ENCODE results near the gene TUT1.
"Not testable (repeated sequence)": the region's sequence is repeated elsewhere in the genome, so short reads cannot be mapped to it uniquely, and the experiment has no call there.

TUT1 gene

GRCh38 chr11:62573592-62574362 is 17.5 kb downstream of the TUT1 start, which contains the start of gene EEF1G:
TSS of gene EEF1G (minus strand) at chr11:62573891. CDS start at chr11:62573842, 49 bp downstream.
- Histone ChIP-seq H3K27ac (ENCODE audit: low read depth, low read length) (peak within 1 kb of the TSS; percentile 82), H3K9ac (ENCODE audit: low read length) (peak within 1 kb of the TSS; percentile 93), H3K36me3 (ENCODE audit: control insufficient read depth, insufficient read depth, low read length) (peaks cover 15% of the 10 kb centered on the region), H3K79me2 (ENCODE audit: control insufficient read depth, insufficient read depth, low read length) (peaks cover 40% of the 10 kb centered on the region), H4K8ac (ENCODE audit: low read depth, low read length) (no peak within 1 kb of the TSS), H3K4ac (ENCODE audit: low read depth, low read length) (peak within 1 kb of the TSS; percentile 58), H3K4me3 (ENCODE audit: low read length) (peak within 1 kb of the TSS; percentile 91), H3K18ac (ENCODE audit: low read length) (peak within 1 kb of the TSS; percentile 52), H3K79me1 (ENCODE audit: low read length) (peaks cover 10% of the 10 kb centered on the region), H3K23ac (ENCODE audit: low read length) (peak within 1 kb of the TSS; percentile 51), H2BK120ac (ENCODE audit: low read depth, low read length) (no peak within 1 kb of the TSS), H3K27me3 (ENCODE audit: insufficient read depth, low read length, poor library complexity) (no peaks in the 10 kb centered on the region), H2AK5ac (ENCODE audit: low read length) (peak within 1 kb of the TSS; percentile 84), H2BK5ac (ENCODE audit: low read length) (peak within 1 kb of the TSS; percentile 64), H4K5ac (ENCODE audit: low read length) (no peak within 1 kb of the TSS), H2BK15ac (replicated peaks; ENCODE audit: low read depth) (no peak within 1 kb of the TSS), H3K56ac (ENCODE audit: low read length) (peak within 1 kb of the TSS; percentile 95), H3K4me2 (ENCODE audit: low read length) (peak within 1 kb of the TSS; percentile 92), H3K4me1 (ENCODE audit: control insufficient read depth, low read depth, low read length) (peaks cover 6% of the 10 kb centered on the region)
- DNase-seq, result peak; percentile 100
- WGBS (ENCODE audit: extremely low coverage, insufficient coverage, low lambda C conversion rate), result no CpG with 5 or more reads among the region's 46 CpGs

GRCh38 chr11:62573006-62573591 is 18.2 kb downstream of the TUT1 start:
- Histone ChIP-seq H3K23ac (ENCODE audit: low read length) (peak overlapping the region; percentile 51), H3K56ac (ENCODE audit: low read length) (peak overlapping the region; percentile 95), H2BK120ac (ENCODE audit: low read depth, low read length) (no peak overlapping the region), H3K18ac (ENCODE audit: low read length) (peak overlapping the region; percentile 29), H3K27ac (ENCODE audit: low read depth, low read length) (peak overlapping the region; percentile 82), H3K27me3 (ENCODE audit: insufficient read depth, low read length, poor library complexity) (no peaks in the 10 kb centered on the region), H3K9ac (ENCODE audit: low read length) (peak overlapping the region; percentile 93), H3K4me1 (ENCODE audit: control insufficient read depth, low read depth, low read length) (peaks cover 6% of the 10 kb centered on the region), H4K5ac (ENCODE audit: low read length) (no peak overlapping the region), H2BK5ac (ENCODE audit: low read length) (peak overlapping the region; percentile 64), H2BK15ac (replicated peaks; ENCODE audit: low read depth) (no peak overlapping the region), H4K8ac (ENCODE audit: low read depth, low read length) (no peak overlapping the region), H3K79me1 (ENCODE audit: low read length) (peaks cover 10% of the 10 kb centered on the region), H3K4ac (ENCODE audit: low read depth, low read length) (peak overlapping the region; percentile 49), H3K4me3 (ENCODE audit: low read length) (peak overlapping the region; percentile 91), H3K79me2 (ENCODE audit: control insufficient read depth, insufficient read depth, low read length) (peaks cover 40% of the 10 kb centered on the region), H2AK5ac (ENCODE audit: low read length) (peak overlapping the region; percentile 84), H3K4me2 (ENCODE audit: low read length) (peak overlapping the region; percentile 63), H3K36me3 (ENCODE audit: control insufficient read depth, insufficient read depth, low read length) (peaks cover 15% of the 10 kb centered on the region)
- WGBS (ENCODE audit: extremely low coverage, insufficient coverage, low lambda C conversion rate), result no CpG with 5 or more reads among the region's 33 CpGs
- peak; percentile 35 for DNase-seq

- no peak overlapping the region for H3K23ac ChIP-seq (ENCODE audit: low read length)
- no peak for DNase-seq
- no CpG with 5 or more reads among the region's 12 CpGs for WGBS (ENCODE audit: extremely low coverage, insufficient coverage, low lambda C conversion rate)
- H3K9ac ChIP-seq (ENCODE audit: low read length), result peak overlapping the region; percentile 93
- peak overlapping the region; percentile 63 for H3K4me2 ChIP-seq (ENCODE audit: low read length)
- peak overlapping the region; percentile 95 for H3K56ac ChIP-seq (ENCODE audit: low read length)
- H2BK120ac ChIP-seq (ENCODE audit: low read depth, low read length), result no peak overlapping the region
- no peak overlapping the region for H3K27ac ChIP-seq (ENCODE audit: low read depth, low read length)
- H3K79me2 ChIP-seq (ENCODE audit: control insufficient read depth, insufficient read depth, low read length), result peaks cover 40% of the 10 kb centered on the region
- H3K18ac ChIP-seq (ENCODE audit: low read length), result no peak overlapping the region
- H3K4ac ChIP-seq (ENCODE audit: low read depth, low read length), result no peak overlapping the region
- peak overlapping the region; percentile 91 for H3K4me3 ChIP-seq (ENCODE audit: low read length)
- H2BK15ac ChIP-seq (replicated peaks; ENCODE audit: low read depth), result no peak overlapping the region
- H2AK5ac ChIP-seq (ENCODE audit: low read length), result no peak overlapping the region
- no peak overlapping the region for H2BK5ac ChIP-seq (ENCODE audit: low read length)
- H4K5ac ChIP-seq (ENCODE audit: low read length), result no peak overlapping the region
- H3K79me1 ChIP-seq (ENCODE audit: low read length), result peaks cover 10% of the 10 kb centered on the region
- H3K4me1 ChIP-seq (ENCODE audit: control insufficient read depth, low read depth, low read length), result peaks cover 6% of the 10 kb centered on the region
- H3K36me3 ChIP-seq (ENCODE audit: control insufficient read depth, insufficient read depth, low read length), result peaks cover 15% of the 10 kb centered on the region
- no peaks in the 10 kb centered on the region for H3K27me3 ChIP-seq (ENCODE audit: insufficient read depth, low read length, poor library complexity)
- H4K8ac ChIP-seq (ENCODE audit: low read depth, low read length), result no peak overlapping the region
Observed at GRCh38 chr11:62572431-62572830, 18.9 kb downstream of the TUT1 start.

- Histone ChIP-seq H3K36me3 (ENCODE audit: control insufficient read depth, insufficient read depth, low read length) (peaks cover 22% of the 10 kb centered on the region), H3K4me2 (ENCODE audit: low read length) (peak overlapping the region; percentile 4), H3K79me1 (ENCODE audit: low read length) (peaks cover 12% of the 10 kb centered on the region), H3K56ac (ENCODE audit: low read length) (peak overlapping the region; percentile 60), H3K79me2 (ENCODE audit: control insufficient read depth, insufficient read depth, low read length) (peaks cover 48% of the 10 kb centered on the region), H3K9ac (ENCODE audit: low read length) (peak overlapping the region; percentile 93)
- H3K4me1 ChIP-seq (ENCODE audit: control insufficient read depth, low read depth, low read length); H3K4ac ChIP-seq (ENCODE audit: low read depth, low read length); DNase-seq; H2AK5ac ChIP-seq (ENCODE audit: low read length); H3K23ac ChIP-seq (ENCODE audit: low read length); H3K18ac ChIP-seq (ENCODE audit: low read length); H2BK120ac ChIP-seq (ENCODE audit: low read depth, low read length); H2BK15ac ChIP-seq (replicated peaks; ENCODE audit: low read depth); H4K8ac ChIP-seq (ENCODE audit: low read depth, low read length); H3K27ac ChIP-seq (ENCODE audit: low read depth, low read length); H2BK5ac ChIP-seq (ENCODE audit: low read length); H4K5ac ChIP-seq (ENCODE audit: low read length); H3K27me3 ChIP-seq (ENCODE audit: insufficient read depth, low read length, poor library complexity); H3K4me3 ChIP-seq (ENCODE audit: low read length): not testable (repeated sequence)
- 100% methylated on average over 1 of the region's 5 CpGs for WGBS (ENCODE audit: extremely low coverage, insufficient coverage, low lambda C conversion rate)
Observed at GRCh38 chr11:62571493-62571892, 19.8 kb downstream of the TUT1 start.

GRCh38 chr11:62570903-62571302 is 20.4 kb downstream of the TUT1 start:
- not testable (repeated sequence) for H2AK5ac ChIP-seq (ENCODE audit: low read length); H3K18ac ChIP-seq (ENCODE audit: low read length); DNase-seq; H3K4me3 ChIP-seq (ENCODE audit: low read length); H3K27ac ChIP-seq (ENCODE audit: low read depth, low read length); H3K4ac ChIP-seq (ENCODE audit: low read depth, low read length); H3K4me2 ChIP-seq (ENCODE audit: low read length); H4K5ac ChIP-seq (ENCODE audit: low read length); H3K4me1 ChIP-seq (ENCODE audit: control insufficient read depth, low read depth, low read length); H2BK120ac ChIP-seq (ENCODE audit: low read depth, low read length); H4K8ac ChIP-seq (ENCODE audit: low read depth, low read length); H3K23ac ChIP-seq (ENCODE audit: low read length); H2BK15ac ChIP-seq (replicated peaks; ENCODE audit: low read depth); H3K27me3 ChIP-seq (ENCODE audit: insufficient read depth, low read length, poor library complexity); H2BK5ac ChIP-seq (ENCODE audit: low read length)
- Histone ChIP-seq H3K56ac (ENCODE audit: low read length) (peak overlapping the region; percentile 60), H3K9ac (ENCODE audit: low read length) (peak overlapping the region; percentile 93), H3K79me1 (ENCODE audit: low read length) (peaks cover 12% of the 10 kb centered on the region), H3K36me3 (ENCODE audit: control insufficient read depth, insufficient read depth, low read length) (peaks cover 26% of the 10 kb centered on the region), H3K79me2 (ENCODE audit: control insufficient read depth, insufficient read depth, low read length) (peaks cover 53% of the 10 kb centered on the region)
- no CpG with 5 or more reads among the region's 5 CpGs for WGBS (ENCODE audit: extremely low coverage, insufficient coverage, low lambda C conversion rate)

All from mesendoderm (in vitro differentiated cells).